BJ (cell line): ENCODE data around the gene CAND2. TPM values are rescaled to one million over a fixed set of nuclear protein-coding genes. Genes with fewer than 3 reads are reported as not detected.

Source experiments
- CTCF ChIA-PET: fragments of 350-600 bp; formaldehyde crosslinking; extraction: SDS; loops from one replicate; lab custom pipeline; 2021; ENCODE audit warnings: antibody characterized with exemption, inconsistent platforms; lab: Yijun Ruan, JAX
- POLR2A ChIA-PET: fragments of 300-600 bp; sonication (Branson Sonifier 250); formaldehyde crosslinking; extraction: SDS; loops from one replicate; lab custom pipeline; 2021; ENCODE audit warnings: antibody characterized with exemption; lab: Charles Lee
- DNase-seq: peaks from one replicate; pipeline ENCODE4 v3.0.0-alpha.2; 2011; ENCODE audit warnings: low read depth
- H3K27me3 ChIP-seq: 2 replicates; pipeline ENCODE4 v1.6.0; 2011; ENCODE audit warnings: low read length; ENCODE audit not compliant: control insufficient read depth, insufficient read depth
- H3K36me3 ChIP-seq: 2 replicates; pipeline ENCODE4 v1.5.1; 2011; ENCODE audit warnings: low read length; ENCODE audit not compliant: control insufficient read depth, insufficient read depth
- H3K4me3 ChIP-seq: 2 replicates; pipeline ENCODE4 v1.5.1; 2011; ENCODE audit warnings: low read depth, mild to moderate bottlenecking, control low read depth, low read length
- CTCF ChIP-seq: IDR thresholded peaks from 2 replicates; pipeline ENCODE4 v1.5.1; 2011; ENCODE audit warnings: low read depth, mild to moderate bottlenecking, control low read depth, inconsistent platforms, low read length, moderate library complexity; ENCODE audit not compliant: insufficient read depth
- polyA plus RNA-seq: library from polyadenylated mRNA; depleted of rRNA; stranded (reverse); fragments of >200 nt; gene quantifications from 2 replicates; pipeline ENCODE4 v1.2.3, GENCODE V29; 2011

CAND2 gene
- polyA plus RNA-seq, 1 experiment = 2.3 TPM

DNA sequence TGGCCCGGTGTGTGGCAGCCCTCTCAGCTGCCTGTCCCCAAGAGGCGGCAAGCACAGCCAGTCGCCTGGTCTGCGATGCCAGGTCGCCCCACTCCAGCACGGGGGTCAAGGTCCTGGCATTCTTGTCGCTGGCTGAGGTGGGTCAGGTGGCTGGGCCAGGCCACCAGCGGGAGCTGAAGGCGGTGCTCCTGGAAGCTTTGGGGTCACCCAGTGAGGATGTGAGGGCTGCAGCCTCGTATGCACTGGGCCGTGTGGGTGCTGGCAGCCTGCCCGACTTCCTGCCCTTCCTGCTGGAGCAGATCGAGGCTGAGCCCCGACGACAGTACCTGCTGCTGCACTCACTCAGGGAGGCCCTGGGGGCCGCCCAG lies 20.8 kb downstream of the CAND2 start:
- Histone ChIP-seq H3K27me3 (no peaks in the 10 kb centered on the region), H3K4me3 (no peak overlapping the region), H3K36me3 (peaks cover 2% of the 10 kb centered on the region; the same call in 1 of the 2 replicates)
- no peak for DNase-seq
- ChIA-PET CTCF (interaction anchor here (1.0 to 6.6 kb wide), 3 partner anchors 15 to 98 kb away, joined by 3 to 36 read pairs (median 4); partner anchors contain the start of gene RPL32), POLR2A (no interaction called here)
- TF ChIP-seq CTCF = no peak

DNA sequence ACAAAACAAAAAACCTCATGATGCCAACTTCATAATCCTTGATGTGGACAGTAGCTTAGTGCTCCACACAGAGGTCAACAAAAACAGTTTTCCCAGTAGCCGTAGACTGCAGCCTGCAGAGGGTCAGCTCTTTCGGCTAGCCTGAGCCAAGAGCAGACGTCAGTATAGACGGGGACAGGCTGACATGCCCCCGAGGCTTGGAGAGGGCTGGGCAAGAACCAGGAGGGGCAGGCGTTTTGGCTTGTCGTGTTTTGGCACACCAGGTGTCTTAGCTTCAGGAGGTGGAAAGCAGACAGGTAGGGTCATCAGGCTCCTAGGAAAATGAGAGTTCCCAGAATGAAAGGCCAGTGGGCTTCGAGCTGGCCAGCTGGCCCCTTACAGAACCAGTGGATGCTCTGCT lies 21.8 kb downstream of the CAND2 start:
- Histone ChIP-seq H3K4me3 (no peak overlapping the region), H3K27me3 (no peaks in the 10 kb centered on the region), H3K36me3 (peaks cover 2% of the 10 kb centered on the region; the same call in 1 of the 2 replicates)
- no peak for TF ChIP-seq CTCF
- no peak for DNase-seq
- CTCF ChIA-PET = interaction anchor here (0.8 to 6.6 kb wide), 2 partner anchors 10 to 14 kb away, joined by 3 to 36 read pairs; no protein-coding TSS in a partner anchor
- POLR2A ChIA-PET = no interaction called here

- CTCF ChIA-PET = interaction anchor here (0.8 to 6.6 kb wide), 3 partner anchors 9 to 14 kb away, joined by 3 to 36 read pairs (median 6); no protein-coding TSS in a partner anchor
- no peak for DNase-seq
- Histone ChIP-seq H3K27me3 (no peaks in the 10 kb centered on the region), H3K36me3 (peaks cover 2% of the 10 kb centered on the region; the same call in 1 of the 2 replicates), H3K4me3 (no peak overlapping the region)
- POLR2A ChIA-PET = no interaction called here
- no peak for TF ChIP-seq CTCF
These were observed 22.3 kb downstream of the CAND2 start for GRCh38 chr3:12818773-12819172.

- Histone ChIP-seq H3K27me3 (no peaks in the 10 kb centered on the region), H3K36me3 (no peaks in the 10 kb centered on the region; the same call in 1 of the 2 replicates), H3K4me3 (no peak overlapping the region)
- TF ChIP-seq CTCF = peak; percentile 45
- ChIA-PET CTCF (interaction anchor here (0.6 to 6.6 kb wide), 7 partner anchors 8 to 687 kb away, joined by 3 to 36 read pairs (median 5); partner anchors contain the start of gene RPL32), POLR2A (no interaction called here)
- DNase-seq = no peak
These were observed 26.4 kb downstream of the CAND2 start for GRCh38 chr3:12822725-12823373.

GRCh38 chr3:12824299-12824698 lies 27.8 kb downstream of the CAND2 start:
- POLR2A ChIA-PET = no interaction called here
- no peak for TF ChIP-seq CTCF
- Histone ChIP-seq H3K36me3 (no peaks in the 10 kb centered on the region; the same call in 1 of the 2 replicates), H3K27me3 (no peaks in the 10 kb centered on the region), H3K4me3 (no peak overlapping the region)
- DNase-seq = no peak
- CTCF ChIA-PET = interaction anchor here (3.6 kb wide), 1 partner anchor 13 kb away, joined by 17 read pairs; no protein-coding TSS in a partner anchor
